HEK293 (cell line): ENCODE data around the gene AR.

ENCODE experiments used
- CTCF ChIA-PET: fragments of 350-600 bp; formaldehyde crosslinking; extraction: SDS; loops from one replicate; lab custom pipeline; 2021; ENCODE audit warnings: antibody characterized with exemption; lab: Yijun Ruan, JAX
- POLR2A ChIA-PET: fragments of 300-600 bp; formaldehyde crosslinking; extraction: SDS; loops from one replicate; lab custom pipeline; 2020; ENCODE audit warnings: antibody characterized with exemption, inconsistent platforms; lab: Yijun Ruan, JAX
- H3K27ac ChIP-seq: fragments of 200-500 bp; sonication (Bioruptor generic); 2 replicates; pipeline ENCODE4 v1.5.1; 2014; ENCODE audit warnings: low read depth, low read length, control low read depth, inconsistent platforms; ENCODE audit errors: extremely low read depth
- H3K36me3 ChIP-seq, 2 experiments: fragments of 200-500 bp in 1 of 2; sonication (Bioruptor generic) in 1 of 2; 1 replicate in 1 of 2; 2 replicates in 1 of 2; pipeline ENCODE4 v1.5.1; 2014 to 2017; ENCODE audit warnings: inconsistent platforms in 2 of 2, low read length in 2 of 2; ENCODE audit not compliant: control insufficient read depth in 2 of 2, insufficient read depth in 1 of 2
- H3K4me1 ChIP-seq: fragments of 200-500 bp; sonication (Bioruptor generic); 2 replicates; pipeline ENCODE4 v1.5.1; 2014; ENCODE audit warnings: mild to moderate bottlenecking, low read length, inconsistent platforms; ENCODE audit not compliant: control insufficient read depth, insufficient read depth
- H3K4me3 ChIP-seq: 2 replicates; pipeline ENCODE4 v1.5.1; 2011; ENCODE audit warnings: low read depth, mild to moderate bottlenecking, control low read depth, low read length, moderate library complexity
- H3K9me3 ChIP-seq: fragments of 200-500 bp; sonication (Bioruptor generic); 2 replicates; pipeline ENCODE4 v1.5.1; 2014; ENCODE audit warnings: low read depth, low read length, inconsistent platforms; ENCODE audit not compliant: control insufficient read depth, insufficient read depth
- ELK4 ChIP-seq: IDR thresholded peaks from 2 replicates; pipeline ENCODE4 v1.6.1; 2011; ENCODE audit warnings: mild to moderate bottlenecking, low read depth, low read length, borderline replicate concordance
- FEZF1 ChIP-seq: fragments of 450-650 bp; formaldehyde crosslinking; IDR thresholded peaks from 2 replicates; pipeline ENCODE4 v1.5.1; 2016; ENCODE audit warnings: missing biosample characterization, missing genetic modification characterization
- GLIS1 ChIP-seq: fragments of 450-650 bp; formaldehyde crosslinking; IDR thresholded peaks from 2 replicates; pipeline ENCODE4 v1.5.1; 2016; ENCODE audit warnings: missing biosample characterization, missing genetic modification characterization
- HOXC10 ChIP-seq: sonication (generic); formaldehyde crosslinking; IDR thresholded peaks from 2 replicates; pipeline ENCODE4 v1.8.1; 2023; ENCODE audit warnings: mild to moderate bottlenecking, missing genetic modification reagents
- KLF1 ChIP-seq: fragments of 450-650 bp; formaldehyde crosslinking; IDR thresholded peaks from 2 replicates; pipeline ENCODE4 v1.5.1; 2016; ENCODE audit warnings: missing biosample characterization, missing genetic modification characterization
- KLF16 ChIP-seq: fragments of 450-650 bp; formaldehyde crosslinking; IDR thresholded peaks from 2 replicates; pipeline ENCODE4 v1.5.1; 2017; ENCODE audit warnings: missing biosample characterization, missing genetic modification characterization
- KLF8 ChIP-seq: fragments of 450-650 bp; formaldehyde crosslinking; IDR thresholded peaks from 2 replicates; pipeline ENCODE4 v1.5.1; 2016; ENCODE audit warnings: missing biosample characterization, missing genetic modification characterization
- SP2 ChIP-seq: fragments of 450-650 bp; formaldehyde crosslinking; IDR thresholded peaks from 2 replicates; pipeline ENCODE4 v1.5.1; 2016; ENCODE audit warnings: missing biosample characterization, missing genetic modification characterization
- TCF7L2 ChIP-seq: IDR thresholded peaks from 2 replicates; pipeline ENCODE4 v1.6.1; 2011; ENCODE audit warnings: low read depth, mild to moderate bottlenecking, inconsistent platforms, low read length, moderate library complexity, borderline replicate concordance
- ZBTB20 ChIP-seq: fragments of 450-650 bp; formaldehyde crosslinking; IDR thresholded peaks from 2 replicates; pipeline ENCODE4 v1.5.1; 2016; ENCODE audit warnings: missing biosample characterization, missing genetic modification characterization
- ZNF10 ChIP-seq: fragments of 450-650 bp; formaldehyde crosslinking; IDR thresholded peaks from 2 replicates; pipeline ENCODE4 v1.5.1; 2017; ENCODE audit warnings: missing biosample characterization, missing genetic modification characterization
- ZNF121 ChIP-seq: fragments of 450-650 bp; formaldehyde crosslinking; IDR thresholded peaks from 2 replicates; pipeline ENCODE4 v1.5.1; 2016; ENCODE audit warnings: missing biosample characterization, missing genetic modification characterization
- ZNF132 ChIP-seq: fragments of 450-650 bp; formaldehyde crosslinking; IDR thresholded peaks from 2 replicates; pipeline ENCODE4 v1.5.1; 2017; ENCODE audit warnings: missing biosample characterization, missing genetic modification characterization, borderline replicate concordance
- ZNF155 ChIP-seq: fragments of 450-650 bp; formaldehyde crosslinking; IDR thresholded peaks from 2 replicates; pipeline ENCODE4 v1.5.1; 2016; ENCODE audit warnings: missing biosample characterization, missing genetic modification characterization
- ZNF157 ChIP-seq: fragments of 450-650 bp; formaldehyde crosslinking; IDR thresholded peaks from 2 replicates; pipeline ENCODE4 v1.5.1; 2016; ENCODE audit warnings: missing biosample characterization, missing genetic modification characterization
- ZNF19 ChIP-seq: fragments of 450-650 bp; formaldehyde crosslinking; IDR thresholded peaks from 2 replicates; pipeline ENCODE4; 2016; ENCODE audit warnings: missing biosample characterization, missing genetic modification characterization, low read depth
- ZNF302 ChIP-seq: fragments of 450-650 bp; formaldehyde crosslinking; IDR thresholded peaks from 2 replicates; pipeline ENCODE4 v1.5.1; 2016; ENCODE audit warnings: missing biosample characterization, missing genetic modification characterization, low read depth
- ZNF366 ChIP-seq: fragments of 450-650 bp; formaldehyde crosslinking; conservative IDR thresholded peaks from 2 replicates; pipeline ENCODE4 v1.5.1; 2016; ENCODE audit warnings: missing biosample characterization, missing genetic modification characterization
- ZNF394 ChIP-seq: fragments of 450-650 bp; formaldehyde crosslinking; IDR thresholded peaks from 2 replicates; pipeline ENCODE4 v1.5.1; 2016; ENCODE audit warnings: missing biosample characterization, missing genetic modification characterization, mild to moderate bottlenecking, moderate library complexity, borderline replicate concordance
- ZNF513 ChIP-seq: fragments of 450-650 bp; IDR thresholded peaks from 2 replicates; pipeline ENCODE4 v1.5.1; 2018; ENCODE audit warnings: missing biosample characterization, missing genetic modification characterization
- ZNF518A ChIP-seq: fragments of 450-650 bp; formaldehyde crosslinking; conservative IDR thresholded peaks from 2 replicates; pipeline ENCODE4 v1.5.1; 2016; ENCODE audit warnings: low read depth, missing biosample characterization, missing genetic modification characterization
- ZNF529 ChIP-seq: fragments of 450-650 bp; formaldehyde crosslinking; IDR thresholded peaks from 2 replicates; pipeline ENCODE4 v1.5.1; 2017; ENCODE audit warnings: missing genetic modification characterization, missing biosample characterization; ENCODE audit not compliant: insufficient replicate concordance
- ZNF548 ChIP-seq: fragments of 450-650 bp; formaldehyde crosslinking; IDR thresholded peaks from 2 replicates; pipeline ENCODE4 v1.5.1; 2016; ENCODE audit warnings: missing biosample characterization, missing genetic modification characterization
- ZNF776 ChIP-seq: fragments of 450-650 bp; formaldehyde crosslinking; IDR thresholded peaks from 2 replicates; pipeline ENCODE4 v1.5.0; 2017; ENCODE audit warnings: missing biosample characterization, missing genetic modification characterization, borderline replicate concordance
- TF ChIP-seq, protein P1 (sequence below): fragments of 450-650 bp; formaldehyde crosslinking; IDR thresholded peaks from 2 replicates; pipeline ENCODE4 v1.5.1; 2016; ENCODE audit warnings: missing biosample characterization, missing genetic modification characterization
- TF ChIP-seq, protein P2 (sequence below): fragments of 450-650 bp; formaldehyde crosslinking; IDR thresholded peaks from 2 replicates; pipeline ENCODE4 v1.5.1; 2017; ENCODE audit warnings: missing biosample characterization, missing genetic modification characterization

Gene AR

GRCh38 chrX:67717571-67717970, 173.8 kb downstream of the AR start (continued):
- TF ChIP-seq ZNF513 (tag by site-specific recombination), result no peak
- TF ChIP-seq KLF16, result no peak
- TF ChIP-seq ZNF121 (tag by site-specific recombination), result no peak
- no peak for TF ChIP-seq ZNF157 (tag by site-specific recombination)
- no peak for TF ChIP-seq ZNF155 (tag by site-specific recombination)
- no peak for TF ChIP-seq ELK4
- no peak for TF ChIP-seq ZNF394 (tag by site-specific recombination)
- no peak for TF ChIP-seq ZNF10 (tag by site-specific recombination)
- TF ChIP-seq ZNF19 (tag by site-specific recombination), result no peak
- TF ChIP-seq ZNF529 (tag by site-specific recombination), result no peak

- no peaks in the 10 kb centered on the region for H3K4me1 ChIP-seq
- H3K4me3 ChIP-seq, result no peak overlapping the region
- CTCF ChIA-PET, result no interaction called here
- POLR2A ChIA-PET, result no interaction called here
- peaks cover 0 to 68% of the 10 kb centered on the region in 2 experiments; a peak in 1 of 3 replicates for H3K36me3 ChIP-seq
- no peak overlapping the region for H3K27ac ChIP-seq
- no peaks in the 10 kb centered on the region; the same call in 1 of the 2 replicates for H3K9me3 ChIP-seq
- TF ChIP-seq, protein P1, sequence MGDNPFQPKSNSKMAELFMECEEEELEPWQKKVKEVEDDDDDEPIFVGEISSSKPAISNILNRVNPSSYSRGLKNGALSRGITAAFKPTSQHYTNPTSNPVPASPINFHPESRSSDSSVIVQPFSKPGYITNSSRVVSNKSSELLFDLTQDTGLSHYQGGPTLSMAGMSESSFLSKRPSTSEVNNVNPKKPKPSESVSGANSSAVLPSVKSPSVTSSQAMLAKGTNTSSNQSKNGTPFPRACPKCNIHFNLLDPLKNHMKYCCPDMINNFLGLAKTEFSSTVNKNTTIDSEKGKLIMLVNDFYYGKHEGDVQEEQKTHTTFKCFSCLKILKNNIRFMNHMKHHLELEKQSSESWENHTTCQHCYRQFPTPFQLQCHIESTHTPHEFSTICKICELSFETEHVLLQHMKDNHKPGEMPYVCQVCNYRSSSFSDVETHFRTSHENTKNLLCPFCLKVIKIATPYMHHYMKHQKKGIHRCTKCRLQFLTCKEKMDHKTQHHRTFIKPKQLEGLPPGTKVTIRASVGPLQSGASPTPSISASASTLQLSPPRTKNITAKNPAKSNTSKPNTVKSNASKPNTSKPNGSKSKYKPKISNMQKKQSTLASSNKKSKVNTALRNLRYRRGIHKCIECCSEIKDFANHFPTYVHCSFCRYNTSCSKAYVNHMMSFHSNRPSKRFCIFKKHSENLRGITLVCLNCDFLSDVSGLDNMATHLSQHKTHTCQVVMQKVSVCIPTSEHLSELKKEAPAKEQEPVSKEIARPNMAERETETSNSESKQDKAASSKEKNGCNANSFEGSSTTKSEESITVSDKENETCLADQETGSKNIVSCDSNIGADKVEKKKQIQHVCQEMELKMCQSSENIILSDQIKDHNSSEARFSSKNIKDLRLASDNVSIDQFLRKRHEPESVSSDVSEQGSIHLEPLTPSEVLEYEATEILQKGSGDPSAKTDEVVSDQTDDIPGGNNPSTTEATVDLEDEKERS, result no peak
- TF ChIP-seq ZNF132 (tag by site-specific recombination), result no peak
- no peak for TF ChIP-seq ZNF366 (tag by site-specific recombination)
- TF ChIP-seq ZNF518A (tag by site-specific recombination), result no peak
- no peak for TF ChIP-seq ZNF302
- TF ChIP-seq KLF1 (tag by site-specific recombination), result no peak
- no peak for TF ChIP-seq ZBTB20 (tag by site-specific recombination)
- TF ChIP-seq ZNF548 (tag by site-specific recombination), result no peak
- TF ChIP-seq, protein P2, sequence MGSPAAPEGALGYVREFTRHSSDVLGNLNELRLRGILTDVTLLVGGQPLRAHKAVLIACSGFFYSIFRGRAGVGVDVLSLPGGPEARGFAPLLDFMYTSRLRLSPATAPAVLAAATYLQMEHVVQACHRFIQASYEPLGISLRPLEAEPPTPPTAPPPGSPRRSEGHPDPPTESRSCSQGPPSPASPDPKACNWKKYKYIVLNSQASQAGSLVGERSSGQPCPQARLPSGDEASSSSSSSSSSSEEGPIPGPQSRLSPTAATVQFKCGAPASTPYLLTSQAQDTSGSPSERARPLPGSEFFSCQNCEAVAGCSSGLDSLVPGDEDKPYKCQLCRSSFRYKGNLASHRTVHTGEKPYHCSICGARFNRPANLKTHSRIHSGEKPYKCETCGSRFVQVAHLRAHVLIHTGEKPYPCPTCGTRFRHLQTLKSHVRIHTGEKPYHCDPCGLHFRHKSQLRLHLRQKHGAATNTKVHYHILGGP (tag by site-specific recombination), result no peak
- no peak for TF ChIP-seq KLF8 (tag by site-specific recombination)
- no peak for TF ChIP-seq GLIS1
- TF ChIP-seq ZNF157 (tag by site-specific recombination), result no peak
- no peak for TF ChIP-seq SP2 (tag by site-specific recombination)
- no peak for TF ChIP-seq FEZF1
- TF ChIP-seq TCF7L2, result no peak
- TF ChIP-seq HOXC10, result no peak
- no peak for TF ChIP-seq ZNF776
Observed at GRCh38 chrX:67718926-67719325, 175.1 kb downstream of the AR start.
